ENCODE measurements around the gene PGAP2.

The PGAP2 gene

DNA sequence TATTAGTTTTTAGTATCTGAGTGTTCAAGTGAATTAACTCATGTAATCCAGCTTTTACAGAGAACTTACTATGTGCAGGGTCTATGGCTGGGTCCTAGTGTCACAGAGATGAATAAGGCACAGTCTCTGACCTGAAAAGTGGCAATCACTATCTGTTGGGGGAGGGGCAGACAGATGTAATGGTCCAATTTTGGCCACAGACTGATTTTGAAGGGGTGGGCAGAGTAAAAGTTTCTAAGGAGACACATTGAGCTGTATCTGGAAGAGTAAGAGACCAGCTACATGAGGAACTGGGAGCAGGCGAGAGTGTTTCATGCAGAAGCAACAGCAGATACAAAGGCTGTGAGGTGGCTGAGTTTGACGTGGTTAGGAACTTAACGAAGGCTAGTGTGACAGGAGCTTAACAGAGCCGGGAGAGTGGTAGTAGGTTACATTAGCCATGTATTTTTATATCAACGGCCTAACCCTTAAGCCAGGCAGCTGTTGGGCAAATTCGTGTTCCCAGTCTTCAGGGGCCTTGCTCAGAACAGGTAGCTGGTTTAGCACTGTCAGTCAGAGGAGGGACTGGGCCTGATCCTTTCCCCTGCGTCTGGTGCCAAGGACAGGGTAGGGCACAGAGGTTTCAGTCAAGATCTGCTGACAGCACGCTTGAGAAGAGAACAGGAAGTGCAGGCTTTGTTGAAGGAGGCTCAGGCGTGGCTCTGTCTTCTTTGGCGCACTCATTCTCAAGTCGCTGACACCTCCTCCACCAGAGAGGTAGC, 45.7 kb downstream of the PGAP2 start:
- no peaks in the 10 kb centered on the region for H3K9me3 ChIP-seq (ENCODE audit: insufficient read depth, low read depth, low read length)
- H3K27me3 ChIP-seq (ENCODE audit: insufficient read depth, low read length, poor library complexity, severe bottlenecking), result no peaks in the 10 kb centered on the region
- H3K4me2 ChIP-seq (ENCODE audit: low read depth, low read length, poor library complexity, severe bottlenecking), result peak overlapping the region; percentile 86
- peak overlapping the region; percentile 87 for H3K4me3 ChIP-seq (ENCODE audit: low read length, poor library complexity, severe bottlenecking)
- peaks cover 6% of the 10 kb centered on the region; the same call in 1 of the 2 replicates for H3F3A ChIP-seq (ENCODE audit: low read depth)
- TF ChIP-seq, protein P1, sequence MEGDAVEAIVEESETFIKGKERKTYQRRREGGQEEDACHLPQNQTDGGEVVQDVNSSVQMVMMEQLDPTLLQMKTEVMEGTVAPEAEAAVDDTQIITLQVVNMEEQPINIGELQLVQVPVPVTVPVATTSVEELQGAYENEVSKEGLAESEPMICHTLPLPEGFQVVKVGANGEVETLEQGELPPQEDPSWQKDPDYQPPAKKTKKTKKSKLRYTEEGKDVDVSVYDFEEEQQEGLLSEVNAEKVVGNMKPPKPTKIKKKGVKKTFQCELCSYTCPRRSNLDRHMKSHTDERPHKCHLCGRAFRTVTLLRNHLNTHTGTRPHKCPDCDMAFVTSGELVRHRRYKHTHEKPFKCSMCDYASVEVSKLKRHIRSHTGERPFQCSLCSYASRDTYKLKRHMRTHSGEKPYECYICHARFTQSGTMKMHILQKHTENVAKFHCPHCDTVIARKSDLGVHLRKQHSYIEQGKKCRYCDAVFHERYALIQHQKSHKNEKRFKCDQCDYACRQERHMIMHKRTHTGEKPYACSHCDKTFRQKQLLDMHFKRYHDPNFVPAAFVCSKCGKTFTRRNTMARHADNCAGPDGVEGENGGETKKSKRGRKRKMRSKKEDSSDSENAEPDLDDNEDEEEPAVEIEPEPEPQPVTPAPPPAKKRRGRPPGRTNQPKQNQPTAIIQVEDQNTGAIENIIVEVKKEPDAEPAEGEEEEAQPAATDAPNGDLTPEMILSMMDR (conservative IDR thresholded peaks at IDR 0.05; ENCODE audit: low read length), result no peak
- TF ChIP-seq EZH2phosphoT487 (IDR thresholded peaks at IDR 0.05; ENCODE audit: borderline replicate concordance), result no peak
- H3K9ac ChIP-seq (ENCODE audit: low read depth, low read length, poor library complexity, severe bottlenecking), result peak overlapping the region; percentile 80
- H2AFZ ChIP-seq (ENCODE audit: low read length), result peak overlapping the region; percentile 86
- H3K9me2 ChIP-seq (replicated peaks; ENCODE audit: low read depth, low read length), result no peaks in the 10 kb centered on the region
- H3K4me1 ChIP-seq (ENCODE audit: insufficient read depth, low read length, poor library complexity, severe bottlenecking), result peaks cover 46% of the 10 kb centered on the region
- no peaks in the 10 kb centered on the region for H3K36me3 ChIP-seq (ENCODE audit: insufficient read depth, low read length)
- H3K79me2 ChIP-seq (ENCODE audit: insufficient read depth, low read length), result peaks cover 35% of the 10 kb centered on the region
- peaks cover 18% of the 10 kb centered on the region for H4K20me1 ChIP-seq (ENCODE audit: insufficient read depth, low read length, poor library complexity, severe bottlenecking)

DNA sequence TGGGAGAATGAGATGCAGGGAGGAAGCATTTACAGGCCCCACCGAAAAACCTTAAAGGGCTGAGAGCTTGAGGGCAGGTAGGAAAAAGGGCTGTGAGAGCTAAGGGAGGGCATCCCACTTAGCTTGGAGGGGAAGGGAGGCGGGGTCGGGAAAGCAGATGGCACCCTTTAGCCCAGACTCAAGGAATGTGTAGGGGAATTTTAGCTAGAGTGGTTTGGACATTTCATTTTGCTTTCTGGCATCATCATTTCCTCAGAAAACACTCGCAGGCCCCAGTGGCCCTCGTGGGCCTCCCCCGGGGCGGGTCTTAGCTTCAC, 46.3 kb downstream of the PGAP2 start:
- Histone ChIP-seq H3K36me3 (ENCODE audit: insufficient read depth, low read length) (no peaks in the 10 kb centered on the region), H3K9me3 (ENCODE audit: insufficient read depth, low read depth, low read length) (no peaks in the 10 kb centered on the region), H3K4me3 (ENCODE audit: low read length, poor library complexity, severe bottlenecking) (peak overlapping the region; percentile 87), H3F3A (ENCODE audit: low read depth) (peaks cover 6% of the 10 kb centered on the region; the same call in 1 of the 2 replicates), H3K27me3 (ENCODE audit: insufficient read depth, low read length, poor library complexity, severe bottlenecking) (no peaks in the 10 kb centered on the region), H3K9me2 (replicated peaks; ENCODE audit: low read depth, low read length) (no peaks in the 10 kb centered on the region), H3K79me2 (ENCODE audit: insufficient read depth, low read length) (peaks cover 41% of the 10 kb centered on the region), H3K9ac (ENCODE audit: low read depth, low read length, poor library complexity, severe bottlenecking) (peak overlapping the region; percentile 80), H2AFZ (ENCODE audit: low read length) (peak overlapping the region; percentile 86), H3K4me1 (ENCODE audit: insufficient read depth, low read length, poor library complexity, severe bottlenecking) (peaks cover 51% of the 10 kb centered on the region), H4K20me1 (ENCODE audit: insufficient read depth, low read length, poor library complexity, severe bottlenecking) (peaks cover 19% of the 10 kb centered on the region), H3K4me2 (ENCODE audit: low read depth, low read length, poor library complexity, severe bottlenecking) (peak overlapping the region; percentile 86)
- TF ChIP-seq EZH2phosphoT487 (IDR thresholded peaks at IDR 0.05; ENCODE audit: borderline replicate concordance), result no peak
- TF ChIP-seq, protein P1 (conservative IDR thresholded peaks at IDR 0.05; ENCODE audit: low read length), result no peak

DNA sequence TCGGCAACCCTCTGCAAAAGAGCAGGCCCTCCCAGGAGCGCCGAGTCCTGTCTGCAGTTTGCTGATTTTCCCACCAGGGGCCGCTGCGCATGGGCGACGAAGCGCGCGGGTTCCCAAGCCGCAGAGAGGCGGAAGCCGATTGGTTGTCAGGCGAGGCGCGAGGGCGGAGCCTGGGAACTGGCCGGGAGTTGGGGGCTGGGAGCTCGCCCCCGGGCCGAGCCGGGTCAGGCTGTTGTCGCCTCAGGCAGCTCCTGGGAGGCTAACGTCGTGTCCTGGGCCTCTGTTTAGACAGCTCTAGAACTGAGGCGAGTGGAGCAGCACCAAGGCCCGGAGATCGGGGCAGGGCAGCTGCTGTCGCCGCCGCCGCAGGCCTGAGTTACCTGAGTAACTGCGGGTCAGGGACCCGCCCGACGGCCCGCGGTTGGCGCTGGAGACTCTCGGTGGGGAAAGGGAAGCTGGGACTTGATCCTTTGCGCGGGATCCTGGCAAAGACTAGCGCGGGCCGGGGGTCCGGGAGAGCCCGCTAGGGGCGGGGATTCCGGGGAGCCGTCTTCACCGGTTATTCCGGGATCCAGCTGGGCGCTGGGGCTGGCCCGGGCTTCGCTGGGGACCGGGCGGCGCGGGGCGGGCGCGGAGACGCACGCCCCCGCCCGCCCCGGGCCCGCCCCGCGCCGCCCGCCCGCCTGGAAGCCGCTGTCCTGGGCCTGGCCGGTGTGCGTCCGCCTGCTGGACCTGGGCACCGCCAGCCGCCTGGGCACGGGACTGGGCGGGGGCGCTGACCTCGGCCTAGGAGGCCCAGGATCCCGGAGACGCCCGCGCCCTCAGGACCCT, 46.8 kb downstream of the PGAP2 start, which contains the start of gene STIM1:
Gene STIM1, plus strand, starts transcription at position 688 of the 831 bp plus-strand sequence. CDS start 607 bp downstream, outside the sequence.
- H3K36me3 ChIP-seq (ENCODE audit: insufficient read depth, low read length), result no peaks in the 10 kb centered on the region
- H3F3A ChIP-seq (ENCODE audit: low read depth), result peaks cover 10% of the 10 kb centered on the region; the same call in 1 of the 2 replicates
- H3K4me3 ChIP-seq (ENCODE audit: low read length, poor library complexity, severe bottlenecking), result peak within 1 kb of the TSS; percentile 87
- H4K20me1 ChIP-seq (ENCODE audit: insufficient read depth, low read length, poor library complexity, severe bottlenecking), result peaks cover 25% of the 10 kb centered on the region
- peaks cover 57% of the 10 kb centered on the region for H3K4me1 ChIP-seq (ENCODE audit: insufficient read depth, low read length, poor library complexity, severe bottlenecking)
- H2AFZ ChIP-seq (ENCODE audit: low read length), result peak within 1 kb of the TSS; percentile 86
- H3K79me2 ChIP-seq (ENCODE audit: insufficient read depth, low read length), result peaks cover 46% of the 10 kb centered on the region
- no peaks in the 10 kb centered on the region for H3K27me3 ChIP-seq (ENCODE audit: insufficient read depth, low read length, poor library complexity, severe bottlenecking)
- H3K9me2 ChIP-seq (replicated peaks; ENCODE audit: low read depth, low read length), result no peaks in the 10 kb centered on the region
- H3K9me3 ChIP-seq (ENCODE audit: insufficient read depth, low read depth, low read length), result no peaks in the 10 kb centered on the region
- no peak for TF ChIP-seq EZH2phosphoT487 (IDR thresholded peaks at IDR 0.05; ENCODE audit: borderline replicate concordance)
- TF ChIP-seq, protein P1 (conservative IDR thresholded peaks at IDR 0.05; ENCODE audit: low read length), result peak; percentile 82
- H3K9ac ChIP-seq (ENCODE audit: low read depth, low read length, poor library complexity, severe bottlenecking), result peak within 1 kb of the TSS; percentile 80
- peak within 1 kb of the TSS; percentile 92 for H3K4me2 ChIP-seq (ENCODE audit: low read depth, low read length, poor library complexity, severe bottlenecking)
